HCT116 (cell line): Measurements from ENCODE around the gene HELT. TPM values are rescaled to one million over a fixed set of nuclear protein-coding genes. Genes with fewer than 3 reads are reported as not detected.

Experiments used
- ATAC-seq: fragments of 200-7000 bp; cut with Tn5 transposase; 2 replicates; pipeline ENCODE4 v1.9.1; 2020; ENCODE audit warnings: mild to moderate bottlenecking, moderate library complexity
- BruUV-seq: library from RNA; stranded (reverse); fragments of 400-500 nt; replicated peaks from 2 replicates; lab custom pipeline; 2021; lab: Mats Ljungman, UMichigan
- CTCF ChIA-PET: fragments of 300-600 bp; sonication (Branson Sonifier 250); formaldehyde crosslinking; loops from one replicate; lab custom pipeline; 2021; ENCODE audit warnings: antibody characterized with exemption; lab: Charles Lee
- POLR2A ChIA-PET: fragments of 300-600, 350-600 bp; sonication (Branson Sonifier 250); formaldehyde crosslinking; loops from one replicate; lab custom pipeline; 2021; ENCODE audit warnings: antibody characterized with exemption; lab: Charles Lee
- RAD21 ChIA-PET, 2 experiments: fragments of 300-600 bp; sonication (Branson Sonifier 250); formaldehyde crosslinking; loops; one replicate each; lab custom pipeline; 2023; ENCODE audit warnings: low total read pairs in 2 of 2; ENCODE audit not compliant: uncharacterized antibody in 2 of 2, unreplicated experiment in 2 of 2, low non-redundant PET in 1 of 2; lab: Charles Lee
- DNase-seq: peaks from one replicate; pipeline ENCODE4 v3.0.0-alpha.2; 2010; ENCODE audit warnings: low read depth, low spot score
- H2AFZ ChIP-seq: fragments of 200-600 bp; shearing (Covaris generic), sonication (generic); 2 replicates; pipeline ENCODE4 v1.6.1; 2017; ENCODE audit warnings: low read depth, mixed run types, mixed read lengths, antibody characterized with exemption, low read length; ENCODE audit not compliant: poor library complexity, severe bottlenecking
- H3K27ac ChIP-seq: 2 replicates; pipeline ENCODE4 v1.5.1; 2012; ENCODE audit warnings: low read depth, low read length
- H3K27me3 ChIP-seq: fragments of 200-600 bp; sonication (generic); 2 replicates; pipeline ENCODE4 v1.6.1; 2016; ENCODE audit warnings: mixed run types, low read length, mixed read lengths; ENCODE audit not compliant: insufficient read depth
- H3K36me3 ChIP-seq, 2 experiments: fragments of 200-500 bp in 1 of 2; fragments of 200-600 bp in 1 of 2; sonication (Bioruptor generic) in 1 of 2; sonication (generic) in 1 of 2; 2 replicates each; pipeline versions ENCODE4 v1.5.1 to v1.6.1; 2014 to 2016; ENCODE audit warnings: low read length in 2 of 2, inconsistent platforms in 1 of 2, mixed read lengths in 1 of 2, mixed run types in 1 of 2; ENCODE audit not compliant: insufficient read depth in 2 of 2, control insufficient read depth in 1 of 2
- H3K4me1 ChIP-seq, 2 experiments: fragments of 200-600 bp in 1 of 2; sonication (generic) in 1 of 2; 2 replicates each; pipeline versions ENCODE4 v1.5.1 to v1.6.1; 2012 to 2017; ENCODE audit warnings: low read length in 2 of 2, inconsistent platforms in 1 of 2, mild to moderate bottlenecking in 1 of 2, mixed read lengths in 1 of 2, mixed run types in 1 of 2, moderate library complexity in 1 of 2; ENCODE audit not compliant: insufficient read depth in 2 of 2, control insufficient read depth in 1 of 2
- H3K4me2 ChIP-seq: fragments of 200-600 bp; sonication (generic); 2 replicates; pipeline ENCODE4 v1.6.1; 2017; ENCODE audit warnings: mixed run types, low read length, mixed read lengths
- H3K4me3 ChIP-seq, 2 experiments: fragments of 200-600 bp in 1 of 2; sonication (generic) in 1 of 2; replicated peaks in 1 of 2; 2 replicates each; pipeline ENCODE4 v1.5.1; 2011 to 2016; ENCODE audit warnings: low read length in 2 of 2, control low read depth in 1 of 2, low read depth in 1 of 2, mild to moderate bottlenecking in 1 of 2, mixed read lengths in 1 of 2, mixed run types in 1 of 2
- H3K79me2 ChIP-seq: fragments of 200-600 bp; sonication (generic); 2 replicates; pipeline ENCODE4 v1.6.1; 2017; ENCODE audit warnings: mild to moderate bottlenecking, mixed run types, low read length, moderate library complexity, mixed read lengths; ENCODE audit not compliant: insufficient read depth
- H3K9ac ChIP-seq: fragments of 200-600 bp; sonication (generic); 2 replicates; pipeline ENCODE4 v1.6.1; 2016; ENCODE audit warnings: low read length, mixed read lengths
- H3K9me2 ChIP-seq: fragments of 200-600 bp; sonication (generic), shearing (Covaris generic); 2 replicates; pipeline ENCODE4 v1.6.1; 2017; ENCODE audit warnings: mixed run types, mild to moderate bottlenecking, moderate library complexity; ENCODE audit not compliant: insufficient read depth
- H3K9me3 ChIP-seq, 2 experiments: fragments of 200-500 bp in 1 of 2; fragments of 200-600 bp in 1 of 2; sonication (Bioruptor generic) in 1 of 2; sonication (generic) in 1 of 2; 2 replicates each; pipeline ENCODE4 v1.6.1; 2014 to 2017; ENCODE audit warnings: low read length in 2 of 2, mixed read lengths in 2 of 2, inconsistent platforms in 1 of 2, low read depth in 1 of 2, mild to moderate bottlenecking in 1 of 2, mixed run types in 1 of 2, moderate library complexity in 1 of 2; ENCODE audit not compliant: control insufficient read depth in 1 of 2, insufficient read depth in 1 of 2
- H4K20me1 ChIP-seq: fragments of 200-600 bp; sonication (generic), shearing (Covaris generic); 2 replicates; pipeline ENCODE4 v1.6.1; 2017; ENCODE audit warnings: mixed run types, mild to moderate bottlenecking, moderate library complexity; ENCODE audit not compliant: insufficient read depth
- CEBPB ChIP-seq: IDR thresholded peaks from 2 replicates; pipeline ENCODE4 v1.6.1; 2012; ENCODE audit warnings: low read depth
- CTCF ChIP-seq, 3 experiments: fragments of 200-600 bp in 1 of 3; sonication (generic) in 1 of 3; IDR thresholded peaks in 2 of 3; conservative IDR thresholded peaks in 1 of 3; 2 replicates each; pipeline ENCODE4 v1.5.1; 2012 to 2017; ENCODE audit warnings: low read depth in 2 of 3, low read length in 2 of 3, antibody characterized with exemption in 1 of 3, borderline replicate concordance in 1 of 3, control low read depth in 1 of 3, mild to moderate bottlenecking in 1 of 3, mixed read lengths in 1 of 3, mixed run types in 1 of 3, moderate library complexity in 1 of 3; ENCODE audit not compliant: insufficient read depth in 1 of 3
- EGR1 ChIP-seq: IDR thresholded peaks from 2 replicates; pipeline ENCODE4 v1.6.1; 2012; ENCODE audit warnings: low read depth
- ELF1 ChIP-seq: IDR thresholded peaks from 2 replicates; pipeline ENCODE4 v1.6.1; 2012; ENCODE audit warnings: low read depth, borderline replicate concordance
- EZH2 ChIP-seq: fragments of 200-600 bp; sonication (generic); IDR thresholded peaks from 2 replicates; pipeline ENCODE4 v1.6.1; 2017; ENCODE audit warnings: antibody characterized with exemption, mixed run types
- JUND ChIP-seq: IDR thresholded peaks from 2 replicates; pipeline ENCODE4 v1.6.1; 2012
- REST ChIP-seq: IDR thresholded peaks from 2 replicates; pipeline ENCODE4 v1.6.1; 2012; ENCODE audit warnings: low read depth
- intact Hi-C: fragments of 100-400 bp; cut with micrococcal nuclease; formaldehyde crosslinking; loops from 2 replicates; pipeline ENCODE4 v1.10.0; 2022
- total RNA-seq: library from RNA; stranded (reverse); gene quantifications from one replicate; pipeline ENCODE4 v1.2.1, GENCODE V29; 2021; ENCODE audit not compliant: unreplicated experiment

The HELT gene
- total RNA-seq, 1 experiment from 2014 or later: not detected

GRCh38 chr4:185003596-185004351, 14.5 kb upstream of the HELT start:
- no peak for TF ChIP-seq EGR1
- TF ChIP-seq EZH2: no peak
- TF ChIP-seq CEBPB: no peak
- TF ChIP-seq JUND: no peak
- no peak for TF ChIP-seq ELF1
- no peak for TF ChIP-seq CTCF (IDR thresholded peaks at IDR 0.05 in 2 of 3, conservative IDR thresholded peaks at IDR 0.05 in 1 of 3; ENCODE audit: borderline replicate concordance in 1 of 3, insufficient read depth in 1 of 3, low read depth in 2 of 3, low read length in 2 of 3)
- no peak for TF ChIP-seq REST
- H2AFZ ChIP-seq: no peak overlapping the region
- H4K20me1 ChIP-seq: no peaks in the 10 kb centered on the region
- no peaks in the 10 kb centered on the region for H3K9me3 ChIP-seq
- no peak overlapping the region for H3K9ac ChIP-seq
- no peak overlapping the region for H3K4me3 ChIP-seq
- DNase-seq (no peak), ATAC-seq (no peak)
- ChIA-PET POLR2A (no interaction called here), RAD21 (no interaction called here), CTCF (no interaction called here)
- H3K4me1 ChIP-seq: peaks cover 3 to 7% of the 10 kb centered on the region in 2 experiments; a peak in 2 of 4 replicates
- intact Hi-C loops: no loop called here
- no peak overlapping the region for H3K27ac ChIP-seq
- no peaks in the 10 kb centered on the region for H3K9me2 ChIP-seq
- H3K4me2 ChIP-seq: no peak overlapping the region
- H3K79me2 ChIP-seq: no peaks in the 10 kb centered on the region
- BruUV-seq: no TSS peak
- H3K36me3 ChIP-seq: no peaks in the 10 kb centered on the region
- H3K27me3 ChIP-seq: no peaks in the 10 kb centered on the region
